GM23338 (cell line): ENCODE results near the gene NAPA. TPM values are rescaled to one million over a fixed set of nuclear protein-coding genes. Genes with fewer than 3 reads are reported as not detected.

Source experiments
- ATAC-seq: fragments of 200-7000 bp; cut with Tn5 transposase; 3 replicates; pipeline ENCODE4 v1.9.1; 2020
- DNase-seq: peaks from one replicate; pipeline ENCODE4 v3.0.0-alpha.2; 2015; ENCODE audit warnings: low spot score
- H2AFZ ChIP-seq: fragments of 200-600 bp; sonication (generic); 2 replicates; pipeline ENCODE4 v1.8.0; 2016; ENCODE audit warnings: antibody characterized with exemption, mild to moderate bottlenecking, moderate library complexity
- H3F3A ChIP-seq: fragments of 200-600 bp; sonication (generic); replicated peaks from 2 replicates; pipeline ENCODE4 v1.8.0; 2017; ENCODE audit warnings: antibody characterized with exemption, mixed run types, low read depth
- H3K27ac ChIP-seq: fragments of 200-600 bp; sonication (generic); 2 replicates; pipeline ENCODE4 v1.6.1; 2016; ENCODE audit warnings: low read depth
- H3K27me3 ChIP-seq: fragments of 200-600 bp; sonication (generic); 2 replicates; pipeline ENCODE4 v1.8.0; 2016; ENCODE audit warnings: mild to moderate bottlenecking, mixed run types, moderate library complexity; ENCODE audit not compliant: insufficient read depth
- H3K36me3 ChIP-seq: fragments of 200-600 bp; sonication (generic); 2 replicates; pipeline ENCODE4 v1.8.0; 2016; ENCODE audit warnings: mild to moderate bottlenecking; ENCODE audit not compliant: insufficient read depth
- H3K4me1 ChIP-seq: fragments of 200-600 bp; sonication (generic); 2 replicates; pipeline ENCODE4 v1.8.0; 2016; ENCODE audit warnings: mild to moderate bottlenecking, moderate library complexity; ENCODE audit not compliant: insufficient read depth
- H3K4me2 ChIP-seq: fragments of 200-600 bp; sonication (generic); 2 replicates; pipeline ENCODE4 v1.7.1; 2017; ENCODE audit warnings: mixed run types
- H3K4me3 ChIP-seq: fragments of 200-600 bp; sonication (generic); 2 replicates; pipeline ENCODE4 v1.6.1; 2016; ENCODE audit warnings: mixed run types
- H3K79me2 ChIP-seq: fragments of 200-600 bp; sonication (generic); replicated peaks from 2 replicates; pipeline ENCODE4 v1.8.0; 2017; ENCODE audit warnings: mild to moderate bottlenecking; ENCODE audit not compliant: insufficient read depth
- H3K9me2 ChIP-seq: fragments of 200-600 bp; sonication (generic); 2 replicates; pipeline ENCODE4 v1.8.0; 2017; ENCODE audit not compliant: insufficient read depth
- H4K20me1 ChIP-seq: fragments of 200-600 bp; sonication (generic); replicated peaks from 2 replicates; pipeline ENCODE4 v1.8.0; 2017; ENCODE audit warnings: mild to moderate bottlenecking; ENCODE audit not compliant: insufficient read depth
- H3K27ac Mint-ChIP-seq: 2 replicates; pipeline ENCODE4 v1.8.0; 2020; ENCODE audit warnings: inconsistent platforms, mild to moderate bottlenecking, moderate library complexity, mixed read lengths
- H3K27me3 Mint-ChIP-seq: 3 replicates; pipeline ENCODE4 v1.8.0; 2022; ENCODE audit warnings: low read depth, mild to moderate bottlenecking, moderate library complexity, mixed read lengths, inconsistent platforms; ENCODE audit not compliant: insufficient read depth, poor library complexity
- H3K36me3 Mint-ChIP-seq: 3 replicates; pipeline ENCODE4 v1.8.0; 2021; ENCODE audit warnings: low read depth, mild to moderate bottlenecking, inconsistent platforms, moderate library complexity, mixed read lengths
- H3K4me1 Mint-ChIP-seq: 3 replicates; pipeline ENCODE4 v1.8.0; 2020; ENCODE audit warnings: mild to moderate bottlenecking, inconsistent platforms, mixed read lengths
- H3K4me3 Mint-ChIP-seq: 3 replicates; pipeline ENCODE4 v1.8.0; 2021; ENCODE audit warnings: moderate library complexity, mild to moderate bottlenecking, inconsistent platforms, mixed read lengths
- H3K9me3 Mint-ChIP-seq: 3 replicates; pipeline ENCODE4 v1.8.0; 2020; ENCODE audit warnings: moderate library complexity, mild to moderate bottlenecking, inconsistent platforms, mixed read lengths
- CTCF ChIP-seq, 2 experiments: fragments of 200-600 bp in 1 of 2; sonication (generic) in 1 of 2; conservative IDR thresholded peaks; 2 replicates each; pipeline versions ENCODE4 v1.5.1 to v1.6.1; 2016 to 2017; ENCODE audit warnings: antibody characterized with exemption in 2 of 2, low read depth in 2 of 2, mild to moderate bottlenecking in 2 of 2, moderate library complexity in 1 of 2
- EZH2phosphoT487 ChIP-seq: fragments of 200-600 bp; sonication (generic); IDR thresholded peaks from one replicate; pipeline ENCODE4 v1.8.1; 2018; ENCODE audit warnings: antibody characterized with exemption; ENCODE audit not compliant: unreplicated experiment
- JUNB ChIP-seq: IDR thresholded peaks from one replicate; pipeline ENCODE4 v1.6.1; 2016; ENCODE audit warnings: antibody characterized with exemption; ENCODE audit not compliant: unreplicated experiment
- POLR2AphosphoS5 ChIP-seq: IDR thresholded peaks from 2 replicates; pipeline ENCODE4 v1.6.1; 2016; ENCODE audit warnings: antibody characterized with exemption, low read depth
- ZNF114 ChIP-seq: fragments of 250-450 bp; sonication (Bioruptor Pico); IDR thresholded peaks from 2 replicates; pipeline ENCODE4 v1.5.0; 2020; ENCODE audit warnings: mild to moderate bottlenecking, moderate library complexity
- polyA plus RNA-seq: library from polyadenylated mRNA; unstranded; fragments of >200 nt; fragmentation: Nextera tagmentation; extraction: Ambion mirVana; gene quantifications from 2 replicates; pipeline ENCODE4 v1.2.1, GENCODE V29; 2016
- total RNA-seq: library from RNA; depleted of rRNA; stranded (reverse); fragments of >200 nt; shearing (Covaris generic); gene quantifications from 2 replicates; pipeline ENCODE4 v1.2.3, GENCODE V29; 2014
- TF ChIP-seq, protein P1 (sequence below): fragments of 250-450 bp; sonication (Bioruptor Pico); IDR thresholded peaks from 2 replicates; pipeline ENCODE4 v1.5.0; 2020; ENCODE audit warnings: mild to moderate bottlenecking, moderate library complexity

NAPA gene
- total and polyA plus RNA-seq, 2 experiments from 2014 or later = 52.0 to 72.1 TPM

DNA sequence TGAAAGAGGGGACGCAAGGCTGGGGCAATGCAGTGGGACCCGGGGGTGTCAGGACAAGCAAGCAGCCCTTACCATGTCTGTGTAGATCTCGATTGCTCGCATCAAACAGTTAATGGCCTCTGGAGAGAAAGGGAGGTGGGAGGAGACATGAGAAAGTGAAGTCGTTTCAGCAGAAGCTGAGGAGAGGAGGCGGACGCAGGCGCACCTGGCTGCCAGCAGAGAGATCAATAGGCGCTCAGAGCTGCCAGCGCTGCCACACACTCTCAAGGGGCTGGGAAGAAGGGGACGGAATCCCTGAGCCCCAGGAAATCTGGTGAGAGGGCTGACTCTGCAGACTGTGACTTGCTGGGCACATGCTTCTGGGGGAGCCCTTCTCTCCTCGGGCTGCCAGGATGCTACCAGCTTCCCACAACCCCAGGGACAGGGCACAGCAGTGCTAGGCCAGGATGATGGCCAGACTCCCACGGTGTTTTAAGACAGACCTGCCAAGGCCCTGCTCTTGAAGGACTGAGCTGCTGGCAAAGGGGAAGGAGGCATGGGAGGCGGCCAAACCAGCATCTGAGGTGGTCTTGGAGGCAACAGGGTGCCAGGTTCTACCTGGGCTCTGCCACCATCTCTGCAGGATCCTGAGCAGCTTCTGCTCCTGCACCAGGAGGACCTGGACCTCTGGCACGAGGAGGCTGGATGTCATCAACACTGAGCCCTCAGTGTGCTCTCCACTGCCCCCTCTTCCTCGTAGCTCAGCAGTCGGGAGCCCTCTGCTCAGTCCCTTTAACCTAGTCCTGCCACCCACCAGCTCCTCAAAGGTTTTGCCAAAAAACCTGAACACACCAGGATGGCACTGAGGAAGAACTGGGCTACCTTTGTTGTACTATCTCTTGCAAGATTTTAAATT, 19.1 kb downstream of the NAPA start (continued):
- TF ChIP-seq, protein P1, sequence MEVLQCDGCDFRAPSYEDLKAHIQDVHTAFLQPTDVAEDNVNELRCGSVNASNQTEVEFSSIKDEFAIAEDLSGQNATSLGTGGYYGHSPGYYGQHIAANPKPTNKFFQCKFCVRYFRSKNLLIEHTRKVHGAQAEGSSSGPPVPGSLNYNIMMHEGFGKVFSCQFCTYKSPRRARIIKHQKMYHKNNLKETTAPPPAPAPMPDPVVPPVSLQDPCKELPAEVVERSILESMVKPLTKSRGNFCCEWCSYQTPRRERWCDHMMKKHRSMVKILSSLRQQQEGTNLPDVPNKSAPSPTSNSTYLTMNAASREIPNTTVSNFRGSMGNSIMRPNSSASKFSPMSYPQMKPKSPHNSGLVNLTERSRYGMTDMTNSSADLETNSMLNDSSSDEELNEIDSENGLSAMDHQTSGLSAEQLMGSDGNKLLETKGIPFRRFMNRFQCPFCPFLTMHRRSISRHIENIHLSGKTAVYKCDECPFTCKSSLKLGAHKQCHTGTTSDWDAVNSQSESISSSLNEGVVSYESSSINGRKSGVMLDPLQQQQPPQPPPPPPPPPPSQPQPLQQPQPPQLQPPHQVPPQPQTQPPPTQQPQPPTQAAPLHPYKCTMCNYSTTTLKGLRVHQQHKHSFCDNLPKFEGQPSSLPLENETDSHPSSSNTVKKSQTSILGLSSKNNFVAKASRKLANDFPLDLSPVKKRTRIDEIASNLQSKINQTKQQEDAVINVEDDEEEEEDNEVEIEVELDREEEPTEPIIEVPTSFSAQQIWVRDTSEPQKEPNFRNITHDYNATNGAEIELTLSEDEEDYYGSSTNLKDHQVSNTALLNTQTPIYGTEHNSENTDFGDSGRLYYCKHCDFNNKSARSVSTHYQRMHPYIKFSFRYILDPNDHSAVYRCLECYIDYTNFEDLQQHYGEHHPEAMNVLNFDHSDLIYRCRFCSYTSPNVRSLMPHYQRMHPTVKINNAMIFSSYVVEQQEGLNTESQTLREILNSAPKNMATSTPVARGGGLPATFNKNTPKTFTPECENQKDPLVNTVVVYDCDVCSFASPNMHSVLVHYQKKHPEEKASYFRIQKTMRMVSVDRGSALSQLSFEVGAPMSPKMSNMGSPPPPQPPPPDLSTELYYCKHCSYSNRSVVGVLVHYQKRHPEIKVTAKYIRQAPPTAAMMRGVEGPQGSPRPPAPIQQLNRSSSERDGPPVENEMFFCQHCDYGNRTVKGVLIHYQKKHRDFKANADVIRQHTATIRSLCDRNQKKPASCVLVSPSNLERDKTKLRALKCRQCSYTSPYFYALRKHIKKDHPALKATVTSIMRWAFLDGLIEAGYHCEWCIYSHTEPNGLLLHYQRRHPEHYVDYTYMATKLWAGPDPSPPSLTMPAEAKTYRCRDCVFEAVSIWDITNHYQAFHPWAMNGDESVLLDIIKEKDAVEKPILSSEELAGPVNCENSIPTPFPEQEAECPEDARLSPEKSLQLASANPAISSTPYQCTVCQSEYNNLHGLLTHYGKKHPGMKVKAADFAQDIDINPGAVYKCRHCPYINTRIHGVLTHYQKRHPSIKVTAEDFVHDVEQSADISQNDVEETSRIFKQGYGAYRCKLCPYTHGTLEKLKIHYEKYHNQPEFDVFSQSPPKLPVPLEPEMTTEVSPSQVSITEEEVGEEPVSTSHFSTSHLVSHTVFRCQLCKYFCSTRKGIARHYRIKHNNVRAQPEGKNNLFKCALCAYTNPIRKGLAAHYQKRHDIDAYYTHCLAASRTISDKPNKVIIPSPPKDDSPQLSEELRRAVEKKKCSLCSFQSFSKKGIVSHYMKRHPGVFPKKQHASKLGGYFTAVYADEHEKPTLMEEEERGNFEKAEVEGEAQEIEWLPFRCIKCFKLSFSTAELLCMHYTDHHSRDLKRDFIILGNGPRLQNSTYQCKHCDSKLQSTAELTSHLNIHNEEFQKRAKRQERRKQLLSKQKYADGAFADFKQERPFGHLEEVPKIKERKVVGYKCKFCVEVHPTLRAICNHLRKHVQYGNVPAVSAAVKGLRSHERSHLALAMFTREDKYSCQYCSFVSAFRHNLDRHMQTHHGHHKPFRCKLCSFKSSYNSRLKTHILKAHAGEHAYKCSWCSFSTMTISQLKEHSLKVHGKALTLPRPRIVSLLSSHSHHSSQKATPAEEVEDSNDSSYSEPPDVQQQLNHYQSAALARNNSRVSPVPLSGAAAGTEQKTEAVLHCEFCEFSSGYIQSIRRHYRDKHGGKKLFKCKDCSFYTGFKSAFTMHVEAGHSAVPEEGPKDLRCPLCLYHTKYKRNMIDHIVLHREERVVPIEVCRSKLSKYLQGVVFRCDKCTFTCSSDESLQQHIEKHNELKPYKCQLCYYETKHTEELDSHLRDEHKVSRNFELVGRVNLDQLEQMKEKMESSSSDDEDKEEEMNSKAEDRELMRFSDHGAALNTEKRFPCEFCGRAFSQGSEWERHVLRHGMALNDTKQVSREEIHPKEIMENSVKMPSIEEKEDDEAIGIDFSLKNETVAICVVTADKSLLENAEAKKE (CRISPR knock-in tag) = no peak
- no peak for TF ChIP-seq POLR2AphosphoS5

DNA sequence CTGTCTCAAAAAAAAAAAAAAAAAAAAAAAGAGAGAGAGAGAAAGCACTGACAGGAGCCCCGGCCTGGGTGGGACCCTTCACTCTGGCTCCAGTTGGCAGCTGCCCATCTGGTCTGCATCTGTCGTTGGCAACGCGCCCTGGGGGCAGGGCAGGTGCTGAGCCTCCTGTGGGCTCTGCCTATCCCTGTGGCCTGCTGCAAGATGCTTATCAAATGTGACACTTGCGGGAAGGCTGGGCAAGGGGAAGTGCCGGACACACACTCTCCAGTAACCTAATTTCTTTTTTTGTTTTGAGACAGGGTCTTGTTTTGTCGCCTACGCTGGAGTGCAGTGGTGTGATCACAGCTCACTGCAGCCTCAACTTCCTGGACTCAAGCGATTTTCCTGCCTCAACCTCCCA, 20.1 kb downstream of the NAPA start:
- Histone ChIP-seq H3K4me2 (no peak overlapping the region), H3K27ac (no peak overlapping the region), H3K4me3 (no peak overlapping the region), H3F3A (no peaks in the 10 kb centered on the region), H3K27me3 (no peaks in the 10 kb centered on the region), H3K4me1 (peaks cover 4% of the 10 kb centered on the region), H2AFZ (no peak overlapping the region), H3K36me3 (no peaks in the 10 kb centered on the region), H4K20me1 (no peaks in the 10 kb centered on the region), H3K9me2 (no peaks in the 10 kb centered on the region), H3K79me2 (0 out of 2 replicates have a peak, but pooled peaks cover 3% of the 10 kb centered on the region)
- H3K9me3 Mint-ChIP-seq = no peaks in the 10 kb centered on the region
- DNase-seq (no peak), ATAC-seq (no peak)
- H3K4me3 Mint-ChIP-seq = no peak overlapping the region
- H3K36me3 Mint-ChIP-seq = peaks cover 11% of the 10 kb centered on the region; the same call in 2 of the 3 replicates
- peaks cover 31% of the 10 kb centered on the region for H3K4me1 Mint-ChIP-seq
- peaks cover 16% of the 10 kb centered on the region for H3K27me3 Mint-ChIP-seq
- H3K27ac Mint-ChIP-seq = no peak overlapping the region
- TF ChIP-seq JUNB = no peak
- TF ChIP-seq EZH2phosphoT487 = no peak
- TF ChIP-seq, protein P1 (CRISPR knock-in tag) = no peak
- TF ChIP-seq CTCF (conservative IDR thresholded peaks at IDR 0.05; ENCODE audit: low read depth in 2 of 2) = no peak
- TF ChIP-seq ZNF114 (CRISPR knock-in tag) = no peak
